Epithelial cell of esophagus (primary cell): ENCODE results near the gene NFAM1.

Experiments used
- DNase-seq: peaks from one replicate; pipeline ENCODE4 v3.0.0; 2010; ENCODE audit warnings: low read depth
- H3K4me3 ChIP-seq: 2 replicates; pipeline ENCODE4 v1.5.1; 2011; ENCODE audit warnings: mild to moderate bottlenecking, low read length, control low read depth
- CTCF ChIP-seq: IDR thresholded peaks from 2 replicates; pipeline ENCODE4 v1.5.1; 2011; ENCODE audit warnings: low read depth, mild to moderate bottlenecking, low read length, control low read depth, inconsistent platforms; ENCODE audit not compliant: insufficient read depth; ENCODE audit errors: missing control alignments

Gene NFAM1

GRCh38 chr22:42408276-42408675 lies 23.9 kb downstream of the NFAM1 start:
- no peak for TF ChIP-seq CTCF
- DNase-seq, result no peak
- no peak overlapping the region for H3K4me3 ChIP-seq

- TF ChIP-seq CTCF, result no peak
- no peak for DNase-seq
- no peak overlapping the region for H3K4me3 ChIP-seq
Observed at GRCh38 chr22:42404266-42404665, 27.9 kb downstream of the NFAM1 start.

- DNase-seq, result peak; percentile 32
- no peak overlapping the region for H3K4me3 ChIP-seq
- peak; percentile 2 for TF ChIP-seq CTCF
Observed at GRCh38 chr22:42401535-42402334, 30.5 kb downstream of the NFAM1 start.

- DNase-seq, result no peak
- TF ChIP-seq CTCF, result no peak
- no peak overlapping the region for H3K4me3 ChIP-seq
Observed at GRCh38 chr22:42400811-42401534, 31.2 kb downstream of the NFAM1 start.

GRCh38 chr22:42399315-42400271 lies 32.6 kb downstream of the NFAM1 start:
- no peak overlapping the region for H3K4me3 ChIP-seq
- peak; percentile 11 for DNase-seq
- TF ChIP-seq CTCF, result no peak

GRCh38 chr22:42397332-42398249 lies 34.6 kb downstream of the NFAM1 start:
- H3K4me3 ChIP-seq, result no peak overlapping the region
- no peak for DNase-seq
- TF ChIP-seq CTCF, result no peak
